Measurements from ENCODE around the gene FAM234B. TPM values are rescaled to one million over a fixed set of nuclear protein-coding genes. Genes with fewer than 3 reads are reported as not detected.

Gene FAM234B
- polyA plus RNA-seq, 1 donor (not counting 4 experiments of a cell fraction or from before 2014, with no cell fraction given) = 4.5 TPM

- H3K9ac ChIP-seq (ENCODE audit: control insufficient read depth, extremely low read depth, insufficient read depth, low read length) = no peak overlapping the region
- peaks cover 8% of the 10 kb centered on the region for H3K4me1 ChIP-seq (ENCODE audit: control insufficient read depth, extremely low read depth, insufficient read depth, low read length)
- no peaks in the 10 kb centered on the region for H3K27me3 ChIP-seq (ENCODE audit: control insufficient read depth, extremely low read depth, insufficient read depth, low read length)
- H3K9me3 ChIP-seq (ENCODE audit: control insufficient read depth, low read depth, low read length) = no peaks in the 10 kb centered on the region
- no peaks in the 10 kb centered on the region for H3K36me3 ChIP-seq (ENCODE audit: control insufficient read depth in 2 of 2, extremely low read depth in 1 of 2, insufficient read depth in 2 of 2, low read length in 2 of 2)
- H3K9me1 ChIP-seq (ENCODE audit: control insufficient read depth, extremely low read depth, insufficient read depth, low read length) = no peaks in the 10 kb centered on the region
- H3K4me3 ChIP-seq (ENCODE audit: control insufficient read depth in 2 of 3, extremely low read depth in 1 of 3, insufficient read depth in 2 of 3, low read depth in 1 of 3, low read length in 3 of 3) = no peak overlapping the region
- no peak overlapping the region for H2AFZ ChIP-seq (ENCODE audit: control insufficient read depth, low read length)
- no peak overlapping the region for H3K27ac ChIP-seq (ENCODE audit: control insufficient read depth, insufficient read depth, low read length)
- dilution Hi-C loops (cut with MboI; ENCODE audit: extremely low pct_ligation_motif_present, low sequenced_read_pairs) = no loop called here
- no peak overlapping the region for H3K4me2 ChIP-seq (ENCODE audit: control insufficient read depth, extremely low read depth, insufficient read depth, low read depth, low read length)
- no peaks in the 10 kb centered on the region for H3K79me2 ChIP-seq (ENCODE audit: control insufficient read depth, insufficient read depth, low read length)
- TF ChIP-seq CTCF (optimal IDR thresholded peaks at IDR 0.05 in 1 of 3, IDR thresholded peaks at IDR 0.05 in 1 of 3, conservative IDR thresholded peaks at IDR 0.05 in 1 of 3; ENCODE audit: extremely low read depth in 1 of 3, insufficient read depth in 2 of 3, low read length in 3 of 3) (no peak), EZH2 (IDR thresholded peaks at IDR 0.05; ENCODE audit: low read length) (no peak)
- FAIRE-seq = no peak
- no peaks in the 10 kb centered on the region for H4K20me1 ChIP-seq (ENCODE audit: control insufficient read depth, extremely low read depth, insufficient read depth, low read length)
- DNase-seq (ENCODE audit: low read depth, low spot score) = no peak
Observed at GRCh38 chr12:13087766-13088165, 43.6 kb downstream of the FAM234B start.

- Histone ChIP-seq H3K27ac (ENCODE audit: control insufficient read depth, insufficient read depth, low read length) (no peak overlapping the region), H3K4me3 (ENCODE audit: control insufficient read depth in 2 of 3, extremely low read depth in 1 of 3, insufficient read depth in 2 of 3, low read depth in 1 of 3, low read length in 3 of 3) (no peak overlapping the region), H3K4me2 (ENCODE audit: control insufficient read depth, extremely low read depth, insufficient read depth, low read depth, low read length) (no peak overlapping the region), H3K9me3 (ENCODE audit: control insufficient read depth, low read depth, low read length) (no peaks in the 10 kb centered on the region), H4K20me1 (ENCODE audit: control insufficient read depth, extremely low read depth, insufficient read depth, low read length) (no peaks in the 10 kb centered on the region), H3K9ac (ENCODE audit: control insufficient read depth, extremely low read depth, insufficient read depth, low read length) (no peak overlapping the region), H3K79me2 (ENCODE audit: control insufficient read depth, insufficient read depth, low read length) (no peaks in the 10 kb centered on the region), H2AFZ (ENCODE audit: control insufficient read depth, low read length) (no peak overlapping the region), H3K4me1 (ENCODE audit: control insufficient read depth, extremely low read depth, insufficient read depth, low read length) (peaks cover 13% of the 10 kb centered on the region), H3K9me1 (ENCODE audit: control insufficient read depth, extremely low read depth, insufficient read depth, low read length) (no peaks in the 10 kb centered on the region), H3K27me3 (ENCODE audit: control insufficient read depth, extremely low read depth, insufficient read depth, low read length) (no peaks in the 10 kb centered on the region), H3K36me3 (ENCODE audit: control insufficient read depth in 2 of 2, extremely low read depth in 1 of 2, insufficient read depth in 2 of 2, low read length in 2 of 2) (no peaks in the 10 kb centered on the region)
- no peak for FAIRE-seq
- DNase-seq (ENCODE audit: low read depth, low spot score) = no peak
- TF ChIP-seq EZH2 (IDR thresholded peaks at IDR 0.05; ENCODE audit: low read length) (no peak), CTCF (optimal IDR thresholded peaks at IDR 0.05 in 1 of 3, IDR thresholded peaks at IDR 0.05 in 1 of 3, conservative IDR thresholded peaks at IDR 0.05 in 1 of 3; ENCODE audit: extremely low read depth in 1 of 3, insufficient read depth in 2 of 3, low read length in 3 of 3) (no peak)
- dilution Hi-C loops (cut with MboI; ENCODE audit: extremely low pct_ligation_motif_present, low sequenced_read_pairs) = no loop called here
Observed at GRCh38 chr12:13088496-13088895, 44.3 kb downstream of the FAM234B start.
